Astrocyte of the spinal cord (primary cell): ENCODE data around the gene AP2M1.
"Not testable (repeated sequence)": the region's sequence is repeated elsewhere in the genome, so short reads cannot be mapped to it uniquely, and the experiment has no call there.

ENCODE experiments used
- DNase-seq: peaks from one replicate; pipeline ENCODE4 v3.0.0; 2011; ENCODE audit warnings: low read depth, low spot score
- H3K4me3 ChIP-seq: 2 replicates; pipeline ENCODE4 v1.5.1; 2011; ENCODE audit warnings: low read depth, mild to moderate bottlenecking, low read length, moderate library complexity
- in situ Hi-C: cut with HindIII; loops from 2 replicates; pipeline ENCODE4 v1.10.0; 2017; ENCODE audit warnings: low sequenced_read_pairs
- TF ChIP-seq, protein P1 (sequence below): IDR thresholded peaks from 2 replicates; pipeline ENCODE4 v1.5.1; 2012; ENCODE audit warnings: low read depth, mild to moderate bottlenecking, low read length, inconsistent platforms

Gene AP2M1

DNA sequence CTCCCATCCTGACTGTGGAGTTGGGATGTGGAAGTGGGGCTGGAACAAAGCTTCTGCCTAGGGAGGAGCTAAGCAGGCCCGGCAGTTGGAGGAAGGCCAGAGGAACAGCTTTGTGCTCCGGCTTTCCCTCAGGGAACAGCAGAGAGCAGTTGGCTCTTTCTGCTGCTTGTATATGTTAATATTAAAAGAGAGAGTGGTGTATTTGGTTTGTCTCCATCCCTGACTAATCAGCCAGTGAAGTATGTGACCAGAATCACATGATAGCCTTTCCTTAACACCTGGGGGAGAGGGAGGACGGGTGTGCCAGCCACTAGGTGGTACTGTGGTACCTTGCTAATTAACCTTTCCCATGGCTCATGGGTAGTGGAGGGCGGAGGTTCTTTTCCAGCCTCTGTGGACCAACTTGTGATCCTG lies 29.5 kb upstream of the AP2M1 start:
- in situ Hi-C loops = no loop called here
- peak; percentile 48 for DNase-seq
- no peak overlapping the region for H3K4me3 ChIP-seq
- TF ChIP-seq, protein P1, sequence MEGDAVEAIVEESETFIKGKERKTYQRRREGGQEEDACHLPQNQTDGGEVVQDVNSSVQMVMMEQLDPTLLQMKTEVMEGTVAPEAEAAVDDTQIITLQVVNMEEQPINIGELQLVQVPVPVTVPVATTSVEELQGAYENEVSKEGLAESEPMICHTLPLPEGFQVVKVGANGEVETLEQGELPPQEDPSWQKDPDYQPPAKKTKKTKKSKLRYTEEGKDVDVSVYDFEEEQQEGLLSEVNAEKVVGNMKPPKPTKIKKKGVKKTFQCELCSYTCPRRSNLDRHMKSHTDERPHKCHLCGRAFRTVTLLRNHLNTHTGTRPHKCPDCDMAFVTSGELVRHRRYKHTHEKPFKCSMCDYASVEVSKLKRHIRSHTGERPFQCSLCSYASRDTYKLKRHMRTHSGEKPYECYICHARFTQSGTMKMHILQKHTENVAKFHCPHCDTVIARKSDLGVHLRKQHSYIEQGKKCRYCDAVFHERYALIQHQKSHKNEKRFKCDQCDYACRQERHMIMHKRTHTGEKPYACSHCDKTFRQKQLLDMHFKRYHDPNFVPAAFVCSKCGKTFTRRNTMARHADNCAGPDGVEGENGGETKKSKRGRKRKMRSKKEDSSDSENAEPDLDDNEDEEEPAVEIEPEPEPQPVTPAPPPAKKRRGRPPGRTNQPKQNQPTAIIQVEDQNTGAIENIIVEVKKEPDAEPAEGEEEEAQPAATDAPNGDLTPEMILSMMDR = peak; percentile 57

DNA sequence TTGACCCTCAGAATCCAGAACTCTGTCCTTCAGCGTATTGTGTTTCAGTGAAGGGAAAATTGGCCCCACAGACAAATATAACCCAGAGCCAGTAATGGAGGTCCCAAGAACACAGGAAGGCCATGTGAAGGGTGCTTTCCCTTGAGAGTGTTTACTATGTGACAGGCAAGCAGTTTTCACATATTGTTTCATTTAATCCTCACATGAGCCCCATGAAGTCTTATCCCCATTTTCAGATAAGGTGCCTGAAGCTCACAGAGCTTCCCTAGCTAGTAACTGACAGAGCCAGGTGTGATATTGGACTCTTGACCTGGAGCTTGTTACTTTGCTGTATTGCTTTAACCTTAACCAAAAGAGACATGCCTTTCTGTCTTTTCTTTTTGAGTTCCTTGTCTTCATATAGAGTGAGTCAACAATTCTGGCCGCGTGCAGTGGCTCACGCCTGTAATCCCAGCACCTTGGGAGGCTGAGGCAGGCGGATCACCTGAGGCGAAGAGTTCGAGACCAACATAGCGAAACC lies 28.8 kb upstream of the AP2M1 start:
- TF ChIP-seq, protein P1 = no peak
- H3K4me3 ChIP-seq = no peak overlapping the region
- in situ Hi-C loops = no loop called here
- DNase-seq = no peak

DNA sequence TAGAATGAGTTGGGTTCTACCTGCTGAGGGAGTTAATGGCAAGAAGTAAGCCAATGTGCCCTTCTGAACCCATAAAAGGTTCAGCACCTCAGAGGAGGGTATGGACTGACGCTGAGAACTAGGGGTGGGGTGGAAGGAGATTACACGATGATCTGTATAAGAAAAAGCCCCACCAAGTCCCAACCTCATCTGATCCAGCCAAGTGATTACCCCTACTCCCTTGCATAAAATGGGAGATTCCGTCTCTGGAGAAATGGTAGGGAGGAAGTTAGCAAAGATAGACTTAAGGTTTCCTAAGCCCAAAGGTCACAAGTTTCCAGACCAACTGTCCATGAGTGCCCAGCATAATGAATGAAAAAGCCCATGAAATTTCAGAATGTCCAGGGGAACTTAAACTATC lies 26.6 kb upstream of the AP2M1 start:
- DNase-seq = no peak
- no peak overlapping the region for H3K4me3 ChIP-seq
- in situ Hi-C loops = no loop called here
- TF ChIP-seq, protein P1 = no peak

DNA sequence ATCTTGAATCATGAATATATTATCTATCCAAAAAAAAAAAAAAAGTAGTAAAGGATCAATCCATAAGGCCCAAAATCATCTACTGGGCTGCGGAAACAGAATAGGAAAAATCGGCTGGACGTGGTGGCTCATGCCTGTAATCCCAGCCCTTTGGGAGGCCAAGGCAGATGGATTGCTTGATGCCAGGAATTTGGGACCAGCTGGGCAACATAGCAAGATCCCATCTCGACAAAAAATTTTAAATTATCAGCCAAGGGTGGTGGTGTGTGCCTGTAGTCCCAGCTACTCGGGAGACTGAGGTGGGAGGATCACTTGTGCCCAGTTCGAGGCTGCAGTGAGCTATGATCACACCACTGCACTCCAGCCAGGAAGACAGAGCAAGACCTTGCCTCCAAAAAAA lies 25.5 kb upstream of the AP2M1 start:
- TF ChIP-seq, protein P1 = no peak
- DNase-seq = no peak
- in situ Hi-C loops = no loop called here
- no peak overlapping the region for H3K4me3 ChIP-seq

DNA sequence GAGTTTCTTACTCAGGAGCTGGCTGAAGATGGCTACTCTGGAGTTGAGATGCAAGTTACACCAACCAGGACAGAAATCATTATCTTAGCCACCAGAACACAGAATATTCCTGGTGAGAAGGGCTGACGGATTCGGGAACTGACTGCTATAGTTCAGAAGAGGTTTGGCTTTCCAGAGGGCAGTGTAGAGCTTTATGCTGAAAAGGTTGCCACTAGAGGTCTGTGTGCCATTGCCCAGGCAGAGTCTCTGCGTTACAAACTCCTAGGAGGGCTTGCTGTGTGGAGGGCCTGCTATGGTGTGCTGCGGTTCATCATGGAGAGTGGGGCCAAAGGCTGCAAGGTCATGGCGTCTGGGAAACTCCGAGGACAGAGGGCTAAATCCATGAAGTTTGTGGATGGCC lies 24.9 kb upstream of the AP2M1 start:
- in situ Hi-C loops, H3K4me3 ChIP-seq: not testable (repeated sequence)
- peak; percentile 28 for DNase-seq
- TF ChIP-seq, protein P1 = peak; percentile 39

DNA sequence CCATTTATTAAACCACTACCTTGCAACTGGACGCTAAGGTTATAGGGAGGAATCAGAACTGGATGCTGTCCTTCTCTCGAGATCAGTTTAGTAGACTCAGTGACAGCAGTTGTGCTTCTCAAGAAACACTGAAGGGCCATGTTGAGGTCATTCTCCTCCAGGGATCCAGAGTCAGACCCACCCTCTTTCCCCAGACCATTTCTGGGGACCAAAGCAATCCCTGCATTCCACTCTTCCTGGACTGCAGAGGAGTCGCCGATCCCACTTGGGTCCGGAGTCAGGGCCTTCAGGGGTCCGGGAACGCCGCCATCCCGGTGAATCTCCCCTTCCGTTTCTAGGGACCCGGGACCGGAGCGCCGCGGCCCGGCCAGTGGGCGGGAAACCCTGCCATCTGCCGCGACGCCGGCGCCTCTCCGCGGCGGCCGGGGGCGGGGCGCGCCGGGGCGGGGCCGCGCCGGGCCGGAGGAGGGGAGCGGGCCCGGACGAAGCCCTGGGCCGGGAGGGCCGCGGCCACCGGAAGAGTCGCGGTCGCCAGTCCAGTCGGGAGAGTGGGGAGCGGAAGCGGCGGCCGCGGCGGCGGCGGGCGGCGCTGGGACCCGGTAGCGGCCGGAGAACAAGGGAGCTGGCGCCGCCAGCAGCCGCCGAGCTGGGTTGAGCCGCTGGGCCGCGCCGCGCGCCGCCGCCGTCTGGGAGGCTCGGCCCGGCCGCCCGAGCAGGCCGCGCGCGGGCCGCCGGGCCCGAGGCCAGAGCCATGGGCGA lies 19.6 kb upstream of the AP2M1 start, which contains the start of gene DVL3:
Gene DVL3, plus strand, starts transcription at position 493 of the 759 bp plus-strand sequence. Its CDS starts 259 bp downstream, at position 752.
- TF ChIP-seq, protein P1 = no peak
- peak within 1 kb of the TSS; percentile 98 for H3K4me3 ChIP-seq
- in situ Hi-C loops = no loop called here
- peak; percentile 64 for DNase-seq
